Measurements from ENCODE around the gene KDM4D.
"Not testable (repeated sequence)": the region's sequence is repeated elsewhere in the genome, so short reads cannot be mapped to it uniquely, and the experiment has no call there.

KDM4D gene

DNA sequence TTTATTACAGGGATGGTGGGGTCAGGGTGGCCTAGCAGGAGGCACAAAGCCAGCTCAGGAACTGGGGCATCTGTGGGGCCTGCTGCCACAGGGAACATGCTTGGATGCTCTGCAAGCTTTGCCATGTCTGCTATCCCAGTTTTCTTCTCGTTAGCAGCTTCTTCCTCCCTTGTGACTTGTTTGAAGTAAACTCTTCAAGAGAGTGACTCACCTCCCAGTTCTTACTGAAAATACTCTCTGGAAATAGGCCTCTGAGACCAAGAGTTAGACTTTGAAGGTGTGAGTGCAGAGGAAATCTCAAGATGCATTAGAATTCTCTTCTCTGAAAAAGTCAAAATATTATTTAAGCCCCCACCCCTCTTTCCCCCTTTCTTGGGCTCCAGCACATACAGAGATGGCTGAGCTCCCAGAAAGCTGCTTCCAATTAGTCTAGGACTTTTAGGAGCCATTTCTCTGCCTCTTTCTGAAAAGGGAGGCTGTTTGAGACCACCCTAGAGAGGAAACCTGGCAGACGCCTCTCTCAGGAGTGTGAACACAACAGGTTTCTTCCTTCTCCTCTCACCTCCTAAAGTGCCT, 15.3 kb upstream of the KDM4D start:
- DNase-seq (ENCODE audit: low read depth in 2 of 2), result no peak

GRCh38 chr11:94959179-94959578, 14.3 kb upstream of the KDM4D start:
- DNase-seq (ENCODE audit: low read depth in 2 of 2), result no peak

- DNase-seq (ENCODE audit: low read depth in 2 of 2), result no peak
Measured at GRCh38 chr11:94960488-94960887, 13.0 kb upstream of the KDM4D start.

DNA sequence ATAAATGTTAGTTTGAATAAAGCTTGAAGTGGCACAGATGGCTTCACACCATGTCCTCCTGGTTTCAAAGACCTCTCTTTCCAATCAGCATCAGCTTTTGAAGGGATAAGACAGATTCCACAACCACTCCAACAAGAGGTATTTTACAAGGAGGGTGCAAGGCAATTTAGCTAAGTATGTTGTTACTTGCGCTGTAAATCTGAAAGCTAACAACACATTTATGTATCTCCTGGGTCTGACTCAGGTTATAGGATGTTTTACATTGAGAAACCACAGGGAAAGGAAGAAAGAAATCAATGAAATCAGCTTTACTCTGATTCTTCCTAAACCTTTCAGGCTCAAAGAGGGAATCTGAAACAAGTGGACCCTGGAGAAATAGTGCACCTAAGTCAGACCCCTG, 12.3 kb upstream of the KDM4D start:
- DNase-seq (ENCODE audit: low read depth in 2 of 2), result no peak

- no peak for DNase-seq (ENCODE audit: low read depth in 2 of 2)
Measured at GRCh38 chr11:94964934-94965333, 8.6 kb upstream of the KDM4D start.

- no peak for DNase-seq (ENCODE audit: low read depth in 2 of 2)
Measured at GRCh38 chr11:94968334-94968958, 5.1 kb upstream of the KDM4D start.

GRCh38 chr11:94972700-94973098, 810 bp upstream of the KDM4D start:
- no peak for DNase-seq (ENCODE audit: low read depth in 2 of 2)

DNA sequence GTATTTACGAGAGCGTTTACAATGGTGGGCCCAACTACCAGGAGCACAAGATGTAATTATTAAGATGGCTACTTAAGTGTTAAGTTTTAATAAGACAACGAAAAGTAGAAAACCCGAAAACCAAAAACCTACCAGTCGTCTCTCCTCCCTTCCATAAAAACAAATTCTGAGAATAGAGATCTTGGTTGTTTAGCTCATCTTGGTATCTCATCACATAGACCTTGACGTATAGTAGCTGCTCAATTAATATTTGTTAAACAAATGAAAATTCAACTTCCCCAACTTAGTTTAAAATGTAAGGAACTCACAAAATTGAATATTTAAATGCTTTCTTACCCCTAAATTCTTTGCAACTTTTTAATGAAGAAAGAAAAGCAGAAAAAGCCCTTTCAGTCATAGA, 669 bp downstream of the KDM4D start:
- no peak for DNase-seq (ENCODE audit: low read depth in 2 of 2)

DNA sequence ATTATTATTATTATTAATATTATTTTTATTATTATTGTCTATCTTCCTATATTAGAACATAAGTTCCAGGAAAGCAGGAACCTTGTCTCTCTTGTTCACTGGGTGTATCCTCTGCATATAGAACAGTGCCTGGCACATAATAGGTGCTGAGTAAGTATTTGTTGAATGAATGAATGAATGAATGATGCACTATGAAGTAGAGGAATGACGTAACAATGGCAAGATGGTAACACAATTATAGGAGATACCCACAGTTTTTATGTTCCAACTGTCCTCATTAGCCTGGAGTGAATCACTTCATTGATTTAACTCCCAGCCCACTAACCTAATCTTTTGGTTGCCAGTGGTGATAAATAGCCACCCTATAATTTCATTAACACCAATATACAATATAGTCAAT, 2.1 kb downstream of the KDM4D start:
- DNase-seq (ENCODE audit: low read depth in 2 of 2), result no peak

DNA sequence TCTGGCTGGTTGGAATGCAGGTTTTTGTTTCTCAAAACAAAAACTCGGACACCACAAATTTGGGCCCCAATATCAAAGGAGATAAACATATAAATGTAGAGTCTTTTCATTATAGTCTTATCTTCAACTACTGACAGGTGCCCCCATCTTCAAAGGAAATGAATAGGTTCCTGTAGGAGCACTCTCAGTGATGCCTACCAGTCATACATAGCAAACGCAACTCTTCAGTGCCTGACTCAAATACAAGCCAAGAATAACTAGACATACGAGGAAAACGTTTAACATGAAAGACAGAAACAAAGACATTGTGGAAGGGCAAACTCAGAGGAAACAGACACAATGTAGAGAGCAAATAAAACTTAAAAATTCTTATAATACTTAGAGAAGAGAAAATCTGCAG, 13.9 kb downstream of the KDM4D start:
- DNase-seq (ENCODE audit: low read depth in 2 of 2), result no peak

DNA sequence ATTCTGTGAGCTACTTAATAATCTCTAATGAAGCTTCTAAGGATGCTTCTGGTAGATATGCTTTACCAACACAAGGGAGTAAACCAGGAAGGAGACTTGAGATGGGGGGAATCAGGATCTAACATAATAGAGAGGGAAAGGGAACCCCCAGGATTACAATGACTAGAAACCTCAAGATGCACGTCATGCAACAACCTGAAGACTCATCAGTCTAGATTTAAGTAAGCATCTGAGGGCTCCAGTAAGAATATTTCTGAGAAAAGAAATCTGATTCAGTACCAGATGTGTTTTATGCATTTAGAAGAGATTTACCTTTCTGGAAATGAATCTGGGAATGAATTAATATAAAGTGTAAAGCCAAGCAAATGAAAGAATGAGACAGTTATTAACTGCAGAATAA, 15.2 kb downstream of the KDM4D start:
- no peak for DNase-seq (ENCODE audit: low read depth in 2 of 2)

DNA sequence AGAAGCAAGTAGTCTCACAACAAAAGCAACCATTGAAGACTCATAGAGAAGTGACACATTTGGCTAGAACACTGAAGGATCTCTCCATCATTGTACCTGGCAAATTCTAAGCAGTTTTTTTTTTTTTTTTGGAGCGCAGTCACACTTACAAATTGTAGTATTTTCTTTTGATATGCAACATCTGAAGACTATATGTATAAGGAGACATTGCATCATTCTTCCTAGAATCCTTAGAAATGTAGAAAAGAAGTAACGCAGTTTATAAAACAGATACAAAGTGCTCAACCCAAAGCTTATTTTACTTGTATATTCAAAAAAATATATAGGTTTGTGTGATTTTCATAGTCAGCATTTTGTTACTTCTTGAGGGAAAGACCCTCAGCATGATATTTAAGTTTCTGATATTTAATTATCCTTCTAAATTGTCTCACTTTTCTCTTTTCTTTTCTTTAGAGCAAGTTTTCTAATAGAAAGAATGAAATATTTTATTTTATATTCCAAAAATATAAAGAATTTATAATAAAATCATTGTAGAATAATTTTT, 20.0 kb downstream of the KDM4D start:
- DNase-seq (ENCODE audit: low read depth in 2 of 2), result no peak

GRCh38 chr11:94997437-94997836, 23.9 kb downstream of the KDM4D start:
- no peak for DNase-seq (ENCODE audit: low read depth in 2 of 2)

GRCh38 chr11:94998285-94998684, 24.8 kb downstream of the KDM4D start:
- no peak for DNase-seq (ENCODE audit: low read depth in 2 of 2)

DNA sequence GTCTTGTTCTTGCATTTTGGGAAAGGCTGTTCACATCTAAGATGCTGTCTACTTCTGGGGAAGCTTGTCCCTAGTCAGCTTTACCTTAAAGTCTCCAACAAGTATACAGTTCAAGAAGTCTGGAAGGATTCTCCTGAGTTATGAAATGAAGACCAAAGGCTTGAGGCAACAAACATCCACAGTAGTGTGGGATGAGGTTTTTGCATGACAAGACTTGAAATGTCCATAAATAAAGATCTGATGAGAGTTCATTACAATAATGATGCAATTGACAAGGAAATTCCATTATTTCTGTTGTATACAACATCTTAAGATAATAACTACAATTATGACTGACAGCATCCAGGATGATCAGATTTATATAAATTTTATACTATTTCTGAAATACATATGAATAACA, 30.2 kb downstream of the KDM4D start:
- no peak for DNase-seq (ENCODE audit: low read depth in 2 of 2)

GRCh38 chr11:95005642-95006041, 32.1 kb downstream of the KDM4D start:
- no peak for DNase-seq (ENCODE audit: low read depth in 2 of 2)

DNA sequence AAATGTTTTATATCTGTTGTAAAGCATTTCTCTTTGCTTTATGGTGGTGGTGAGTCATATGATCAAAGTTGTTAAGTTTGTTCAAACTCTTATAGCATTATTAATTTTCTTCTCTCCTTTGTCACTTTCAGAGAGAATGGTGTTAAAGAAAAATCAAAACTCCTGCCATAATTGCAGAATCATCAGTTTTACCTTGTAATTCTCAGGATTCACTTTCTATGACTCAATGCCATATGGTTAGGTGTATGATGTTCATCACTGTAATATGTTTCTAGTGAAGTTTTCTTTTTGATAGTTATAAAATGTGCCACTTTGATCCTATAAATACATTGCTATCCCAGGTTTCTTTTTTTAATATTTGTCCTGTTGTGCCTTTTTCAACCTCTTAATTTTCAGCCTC, 37.9 kb downstream of the KDM4D start:
- no peak for DNase-seq (ENCODE audit: low read depth in 2 of 2)

DNA sequence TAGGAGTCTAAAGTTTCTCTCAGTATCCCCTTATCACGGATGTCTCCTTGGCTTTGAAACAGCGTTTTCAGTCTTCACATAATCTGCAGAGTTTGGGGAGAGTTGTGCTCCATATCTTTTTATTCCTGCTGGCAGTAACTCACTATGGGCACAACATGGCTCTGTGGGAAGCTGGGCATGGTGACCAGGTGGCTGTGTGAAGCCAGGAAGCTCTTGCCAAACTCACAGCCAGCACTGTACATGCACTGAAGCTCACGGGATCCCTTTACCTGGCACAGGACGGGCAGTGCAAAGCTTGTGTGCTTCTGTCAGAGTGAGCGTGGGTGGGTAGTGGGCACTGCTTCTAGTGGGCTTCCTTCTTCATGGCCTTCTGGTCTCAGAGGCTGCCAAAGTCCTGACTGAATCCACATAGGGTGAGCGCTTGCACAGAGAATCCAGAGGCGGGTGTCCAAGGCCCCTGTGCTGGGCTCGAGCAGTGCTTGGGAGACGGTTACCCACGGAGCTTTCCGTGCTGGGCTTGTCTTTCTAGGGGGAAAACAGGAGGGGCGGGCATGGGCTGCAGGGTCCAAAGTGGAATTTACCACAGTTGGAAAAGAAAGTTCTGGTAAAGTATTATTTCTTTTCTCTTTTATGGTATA, 40.8 kb downstream of the KDM4D start:
- DNase-seq (ENCODE audit: low read depth in 2 of 2), result no peak

- no peak for DNase-seq (ENCODE audit: low read depth in 2 of 2)
Measured at GRCh38 chr11:95016139-95016538, 42.6 kb downstream of the KDM4D start.

DNA sequence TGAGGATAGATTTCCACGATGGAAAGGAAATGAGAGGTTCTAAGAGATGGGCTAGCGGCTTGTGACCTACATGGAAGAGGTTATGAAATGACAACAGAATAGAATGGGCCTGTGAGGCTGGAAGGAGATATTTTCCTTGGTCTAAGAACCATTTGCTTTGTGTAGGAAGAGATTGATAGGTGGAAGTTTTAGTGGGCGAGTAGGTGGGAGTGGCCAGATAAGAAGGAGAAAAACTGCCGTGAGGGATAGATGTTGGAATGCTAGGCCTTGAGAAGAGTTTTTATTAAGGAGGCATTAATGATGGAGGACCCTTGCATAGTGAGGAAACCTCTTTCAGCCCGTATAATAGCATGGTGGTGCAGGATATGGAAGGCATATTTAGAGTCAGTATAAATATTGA, 48.0 kb downstream of the KDM4D start:
- not testable (repeated sequence) for DNase-seq (ENCODE audit: low read depth in 2 of 2)

DNA sequence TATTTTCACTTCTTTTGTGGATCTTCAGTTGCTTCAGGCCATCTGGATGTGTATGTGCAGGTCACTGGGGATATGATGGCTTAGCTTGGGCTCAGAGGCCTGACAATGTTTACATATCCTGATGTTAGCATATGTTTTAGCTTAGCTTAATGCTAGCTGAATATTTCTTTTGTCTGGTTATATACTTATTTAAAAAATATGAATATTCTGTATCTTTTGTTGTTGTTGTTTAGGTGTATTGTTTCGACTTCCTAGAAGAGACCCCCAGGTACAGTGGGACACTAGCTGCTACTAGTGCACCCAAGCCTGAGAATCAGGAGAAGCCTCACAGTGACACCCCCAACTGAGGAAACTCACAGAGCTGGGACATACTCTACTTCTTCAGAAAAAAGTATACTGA, 51.4 kb downstream of the KDM4D start, which contains the start of gene KDM4E:
Gene KDM4E, plus strand, starts transcription at position 301 of the 400 bp plus-strand sequence. CDS start 300 bp downstream, outside the sequence.
- no peak for DNase-seq (ENCODE audit: low read depth in 2 of 2)

- DNase-seq (ENCODE audit: low read depth in 2 of 2), result not testable (repeated sequence)
Measured at GRCh38 chr11:95025594-95025993, 52.1 kb downstream of the KDM4D start.

GRCh38 chr11:95028357-95028756, 54.8 kb downstream of the KDM4D start:
- no peak for DNase-seq (ENCODE audit: low read depth in 2 of 2)
